Aorta (tissue), 5 donors: ENCODE results near the gene NFIX. TPM values are rescaled to one million over a fixed set of nuclear protein-coding genes. Genes with fewer than 3 reads are reported as not detected.

Experiments
- ATAC-seq: fragments of 200-7000 bp; cut with Tn5 transposase; one replicate; pipeline ENCODE4 v1.9.1; 2022; ENCODE audit warnings: moderate library complexity; ENCODE audit not compliant: low FRiP score
- DNase-seq, 2 donors: peaks; one replicate each; pipeline ENCODE4 v3.0.0-alpha.2; 2020
- H3K27ac ChIP-seq, 2 donors: one replicate each; pipeline ENCODE4 v1.5.1; 2013; ENCODE audit warnings: low read length in 2 of 2, mild to moderate bottlenecking in 2 of 2, moderate library complexity in 2 of 2, control low read depth in 1 of 2, inconsistent platforms in 1 of 2, low read depth in 1 of 2
- H3K27me3 ChIP-seq, 2 donors: one replicate each; pipeline ENCODE4 v1.6.1; 2013; ENCODE audit warnings: control low read depth in 1 of 2, low read length in 1 of 2, mild to moderate bottlenecking in 1 of 2, moderate library complexity in 1 of 2; ENCODE audit not compliant: insufficient read depth in 2 of 2, control insufficient read depth in 1 of 2
- H3K36me3 ChIP-seq, 2 donors: one replicate each; pipeline ENCODE4 v1.6.1; 2013; ENCODE audit warnings: control low read depth in 1 of 2, low read length in 1 of 2, mild to moderate bottlenecking in 1 of 2; ENCODE audit not compliant: insufficient read depth in 2 of 2, control insufficient read depth in 1 of 2
- H3K4me1 ChIP-seq, 2 donors: one replicate each; pipeline ENCODE4 v1.6.1; 2013; ENCODE audit warnings: low read length in 2 of 2, control low read depth in 1 of 2, mild to moderate bottlenecking in 1 of 2, moderate library complexity in 1 of 2; ENCODE audit not compliant: insufficient read depth in 2 of 2, control insufficient read depth in 1 of 2
- H3K4me3 ChIP-seq, 2 donors: one replicate each; pipeline ENCODE4 v1.5.1; 2013; ENCODE audit warnings: low read length in 2 of 2, control low read depth in 1 of 2, mild to moderate bottlenecking in 1 of 2
- H3K9me3 ChIP-seq: one replicate; pipeline ENCODE4 v1.6.1; 2013; ENCODE audit warnings: mild to moderate bottlenecking, low read length; ENCODE audit not compliant: control insufficient read depth
- whole genome bisulfite sequencing, 2 donors: extraction: QIAGEN DNeasy Blood & Tissue Kit; methylation state at CpG; one replicate each; pipeline ENCODE4 v1.1.7; 2013; 5-methylcytosine and 5-hydroxymethylcytosine counted together
- intact Hi-C, 2 donors: fragments of 100-400 bp; cut with DNase I; formaldehyde crosslinking; loops; one replicate each; pipeline versions ENCODE4 v1.14.2 to v1.15.0; 2022
- polyA plus RNA-seq, 2 donors: library from polyadenylated mRNA; stranded (reverse); fragments of 200-250 nt; gene quantifications; one replicate each; pipeline ENCODE4 v1.2.3, GENCODE V29; 2013
- total RNA-seq, 2 donors: library from RNA; stranded (reverse); fragmentation: NEBNext Ultra II Directional; extraction: Animal tissue kit (Norgen Biotek cat#: 25700); gene quantifications; one replicate each; pipeline ENCODE4 v1.2.1, GENCODE V29; 2021
- donor health status: healthy with polysubstance abuse.
- donor health status: Bipolar disorder and iron deficiency.
- donor health status: DM: no; HTN: no; CAD: no.
- donor health status: DM: no; HTN: no; CAD: no.
- donor health status: DM: yes; HTN: yes; CAD: no.

The NFIX gene
- total and polyA plus RNA-seq, 4 donors, result 45.5 to 327 (median 117) TPM

GRCh38 chr19:13115936-13116281 lies 120.6 kb downstream of the NFIX start:
- H3K27me3 ChIP-seq, result no peaks in the 10 kb centered on the region
- peaks cover 0 to 2% of the 10 kb centered on the region in 2 donors for H3K4me1 ChIP-seq
- H3K9me3 ChIP-seq, result no peaks in the 10 kb centered on the region
- no peak overlapping the region for H3K27ac ChIP-seq
- H3K4me3 ChIP-seq, result peak overlapping the region; percentile 48 to 63
- DNase-seq (no peak), ATAC-seq (no peak)
- H3K36me3 ChIP-seq, result peaks cover 0 to 3% of the 10 kb centered on the region in 2 donors
- intact Hi-C loops, result loop anchor here in 1 of 2 donors (2.0 kb wide), 1 partner anchor 35 kb away; the partner anchor contains the start of genes IER2 and STX10
- WGBS, 2 donors, result 1% methylated on average over 18 of the region's 18 CpGs

GRCh38 chr19:13116282-13117175 lies 121.3 kb downstream of the NFIX start, which contains the start of gene TRMT1:
Gene TRMT1, minus strand, starts transcription at chr19:13116740. Its CDS starts 341 bp downstream, at chr19:13116399.
- H3K4me3 ChIP-seq, result peak within 1 kb of the TSS; percentile 48 to 63
- peaks cover 0 to 2% of the 10 kb centered on the region in 2 donors for H3K4me1 ChIP-seq
- peaks cover 0 to 3% of the 10 kb centered on the region in 2 donors for H3K36me3 ChIP-seq
- 0 to 1% methylated on average over 51 of the region's 51 CpGs for WGBS, 2 donors
- DNase-seq, result peak; percentile 96 to 97
- H3K9me3 ChIP-seq, result no peaks in the 10 kb centered on the region
- H3K27ac ChIP-seq, result peak within 1 kb of the TSS in 1 of 2 donors; percentile 14
- intact Hi-C loops, result loop anchor here in 1 of 2 donors (2.0 kb wide), 1 partner anchor 34 kb away; the partner anchor contains the start of genes IER2 and STX10
- no peaks in the 10 kb centered on the region for H3K27me3 ChIP-seq
- peak; percentile 91 for ATAC-seq

- Histone ChIP-seq H3K27ac (peak overlapping the region in 1 of 2 donors; percentile 14), H3K27me3 (no peaks in the 10 kb centered on the region), H3K4me3 (peak overlapping the region; percentile 22 to 44), H3K36me3 (peaks cover 0 to 3% of the 10 kb centered on the region in 2 donors), H3K9me3 (no peaks in the 10 kb centered on the region), H3K4me1 (peaks cover 0 to 2% of the 10 kb centered on the region in 2 donors)
- 5 to 7% methylated on average over 20 of the region's 20 CpGs for WGBS, 2 donors
- no peak for DNase-seq
- intact Hi-C loops, result loop anchor here in 1 of 2 donors (2.0 kb wide), 1 partner anchor 34 kb away; the partner anchor contains the start of genes IER2 and STX10
- ATAC-seq, result peak; percentile 21
Measured at GRCh38 chr19:13117176-13117771, 122.0 kb downstream of the NFIX start.

GRCh38 chr19:13117772-13118423 lies 122.6 kb downstream of the NFIX start, which contains the start of gene NACC1:
Gene NACC1, plus strand, starts transcription at chr19:13118264. Its CDS starts 16,944 bp downstream, at chr19:13135208.
- no peaks in the 10 kb centered on the region for H3K27me3 ChIP-seq
- peaks cover 0 to 2% of the 10 kb centered on the region in 2 donors for H3K4me1 ChIP-seq
- ATAC-seq (peak; percentile 97), DNase-seq (peak; percentile 93 to 95)
- peak within 1 kb of the TSS in 1 of 2 donors; percentile 38 for H3K27ac ChIP-seq
- 2% methylated on average over 53 to 65 of the region's 65 CpGs for WGBS, 2 donors
- peaks cover 0 to under 1% of the 10 kb centered on the region in 2 donors for H3K36me3 ChIP-seq
- peak within 1 kb of the TSS; percentile 86 to 94 for H3K4me3 ChIP-seq
- intact Hi-C loops, result loop anchor here in 1 of 2 donors (2.0 kb wide), 1 partner anchor 33 kb away; the partner anchor contains the start of genes IER2 and STX10
- H3K9me3 ChIP-seq, result no peaks in the 10 kb centered on the region

GRCh38 chr19:13118424-13119193 lies 123.3 kb downstream of the NFIX start:
- Histone ChIP-seq H3K27ac (peak overlapping the region in 1 of 2 donors; percentile 38), H3K27me3 (no peaks in the 10 kb centered on the region), H3K9me3 (no peaks in the 10 kb centered on the region), H3K4me3 (peak overlapping the region; percentile 86 to 94), H3K4me1 (peaks cover 0 to 2% of the 10 kb centered on the region in 2 donors), H3K36me3 (no peaks in the 10 kb centered on the region)
- intact Hi-C loops, result no loop called here
- WGBS, 2 donors, result 1% methylated on average over 36 to 57 of the region's 57 CpGs
- no peak for ATAC-seq
- peak; percentile 69 to 82 for DNase-seq

GRCh38 chr19:13119627-13120026 lies 124.4 kb downstream of the NFIX start:
- Histone ChIP-seq H3K9me3 (no peaks in the 10 kb centered on the region), H3K4me3 (no peak overlapping the region), H3K36me3 (no peaks in the 10 kb centered on the region), H3K27me3 (no peaks in the 10 kb centered on the region), H3K27ac (no peak overlapping the region), H3K4me1 (peaks cover 0 to 2% of the 10 kb centered on the region in 2 donors)
- no peak for DNase-seq
- intact Hi-C loops, result no loop called here
- ATAC-seq, result no peak
- 60 to 71% methylated on average over 8 of the region's 8 CpGs for WGBS, 2 donors

- 73% methylated on average over 9 of the region's 9 CpGs for WGBS, 2 donors
- no peaks in the 10 kb centered on the region for H3K9me3 ChIP-seq
- ATAC-seq (no peak), DNase-seq (no peak)
- H3K27me3 ChIP-seq, result no peaks in the 10 kb centered on the region
- H3K4me1 ChIP-seq, result peaks cover 0 to 2% of the 10 kb centered on the region in 2 donors
- H3K36me3 ChIP-seq, result no peaks in the 10 kb centered on the region
- H3K4me3 ChIP-seq, result no peak overlapping the region
- intact Hi-C loops, result no loop called here
- no peak overlapping the region for H3K27ac ChIP-seq
Measured at GRCh38 chr19:13120031-13120430, 124.8 kb downstream of the NFIX start.
